Measurements from ENCODE around the gene AMDHD2. TPM values are rescaled to one million over a fixed set of nuclear protein-coding genes. Genes with fewer than 3 reads are reported as not detected.

AMDHD2 gene
- total and polyA plus RNA-seq, 2 of the 8 experiments (the other 6 are each of a cell fraction or from before 2014, with no cell fraction given), result 43.0 to 54.6 TPM

DNA sequence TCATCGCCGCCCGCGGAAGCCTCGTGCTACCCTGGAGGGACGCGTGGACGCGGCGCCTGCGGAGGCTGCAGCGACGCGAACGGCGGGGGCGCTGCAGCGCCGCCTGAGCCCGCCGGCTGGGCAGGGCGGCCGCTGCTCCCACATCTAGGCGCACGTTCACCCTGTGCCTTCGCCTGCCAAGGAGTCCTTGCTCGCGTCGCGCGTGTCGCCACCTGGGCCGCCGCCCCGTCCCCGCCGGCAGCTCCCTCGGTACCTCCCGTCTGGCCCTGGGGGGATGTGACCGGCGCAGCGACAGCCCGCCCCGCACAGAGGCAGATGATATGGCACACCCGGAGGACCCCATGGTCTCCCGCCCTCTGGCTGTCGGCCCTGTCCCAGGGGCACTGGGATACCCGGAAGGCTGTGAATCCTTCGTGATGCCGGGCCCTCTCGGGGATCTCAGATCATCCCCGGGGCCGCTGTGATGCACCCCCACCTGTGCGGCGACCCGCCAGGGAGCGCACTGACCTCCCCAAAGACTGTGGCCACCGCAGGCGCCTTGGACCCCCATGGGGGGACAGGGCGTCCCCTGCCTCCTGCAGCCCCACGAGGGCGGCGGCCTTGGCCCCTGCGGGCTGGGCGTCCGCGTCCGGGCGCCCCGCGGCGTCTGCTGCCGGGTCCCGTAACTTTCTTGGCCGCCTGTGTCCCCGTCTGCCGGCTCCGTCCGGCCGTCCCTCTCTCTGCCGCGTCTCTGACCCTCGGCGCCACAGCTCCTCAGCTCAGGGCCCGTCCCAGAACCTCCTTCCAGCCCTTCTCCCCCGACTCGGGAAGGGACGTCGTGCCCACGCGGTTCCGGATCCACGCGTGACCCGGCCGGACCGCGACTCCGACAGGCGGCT, 45.9 kb upstream of the AMDHD2 start (continued):
- TF ChIP-seq, protein P1, sequence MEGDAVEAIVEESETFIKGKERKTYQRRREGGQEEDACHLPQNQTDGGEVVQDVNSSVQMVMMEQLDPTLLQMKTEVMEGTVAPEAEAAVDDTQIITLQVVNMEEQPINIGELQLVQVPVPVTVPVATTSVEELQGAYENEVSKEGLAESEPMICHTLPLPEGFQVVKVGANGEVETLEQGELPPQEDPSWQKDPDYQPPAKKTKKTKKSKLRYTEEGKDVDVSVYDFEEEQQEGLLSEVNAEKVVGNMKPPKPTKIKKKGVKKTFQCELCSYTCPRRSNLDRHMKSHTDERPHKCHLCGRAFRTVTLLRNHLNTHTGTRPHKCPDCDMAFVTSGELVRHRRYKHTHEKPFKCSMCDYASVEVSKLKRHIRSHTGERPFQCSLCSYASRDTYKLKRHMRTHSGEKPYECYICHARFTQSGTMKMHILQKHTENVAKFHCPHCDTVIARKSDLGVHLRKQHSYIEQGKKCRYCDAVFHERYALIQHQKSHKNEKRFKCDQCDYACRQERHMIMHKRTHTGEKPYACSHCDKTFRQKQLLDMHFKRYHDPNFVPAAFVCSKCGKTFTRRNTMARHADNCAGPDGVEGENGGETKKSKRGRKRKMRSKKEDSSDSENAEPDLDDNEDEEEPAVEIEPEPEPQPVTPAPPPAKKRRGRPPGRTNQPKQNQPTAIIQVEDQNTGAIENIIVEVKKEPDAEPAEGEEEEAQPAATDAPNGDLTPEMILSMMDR (IDR thresholded peaks at IDR 0.05; ENCODE audit: control extremely low read depth in 1 of 3, insufficient read depth in 1 of 3, low read depth in 1 of 3, low read length in 3 of 3), result peak in 1 of 3 experiments; percentile 28; a peak in 2 of 4 replicates
- peak; percentile 75 for TF ChIP-seq BACH1 (IDR thresholded peaks at IDR 0.05; ENCODE audit: low read length)
- 0 out of 2 replicates have a peak, but pooled peaks have one; percentile 40 for TF ChIP-seq RBBP5 (IDR thresholded peaks at IDR 0.05; ENCODE audit: borderline replicate concordance, low read depth, low read length)
- TF ChIP-seq, protein P2, sequence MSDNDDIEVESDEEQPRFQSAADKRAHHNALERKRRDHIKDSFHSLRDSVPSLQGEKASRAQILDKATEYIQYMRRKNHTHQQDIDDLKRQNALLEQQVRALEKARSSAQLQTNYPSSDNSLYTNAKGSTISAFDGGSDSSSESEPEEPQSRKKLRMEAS (IDR thresholded peaks at IDR 0.05), result peak; percentile 59; the same call in 1 of the 2 replicates
- 0 out of 4 replicates have a peak, but pooled peaks of 1 of the 2 experiments have one; percentile 67 for TF ChIP-seq HDAC2 (IDR thresholded peaks at IDR 0.05; ENCODE audit: borderline replicate concordance in 1 of 2, low read depth in 2 of 2, low read length in 2 of 2)
- TF ChIP-seq PHF8 (conservative IDR thresholded peaks at IDR 0.05; ENCODE audit: low read depth, low read length), result peak; percentile 24; the same call in 1 of the 2 replicates
- TF ChIP-seq ASH2L (IDR thresholded peaks at IDR 0.05; ENCODE audit: low read length), result peak; percentile 61

All from H1 (cell line).